ENCODE data around the gene HCLS1. TPM values are rescaled to one million over a fixed set of nuclear protein-coding genes. Genes with fewer than 3 reads are reported as not detected.
"Not testable (repeated sequence)": the region's sequence is repeated elsewhere in the genome, so short reads cannot be mapped to it uniquely, and the experiment has no call there.

Gene HCLS1
- total RNA-seq, 4 donors from 2014 or later = 21.8 to 68.1 (median 28.9) TPM

DNA sequence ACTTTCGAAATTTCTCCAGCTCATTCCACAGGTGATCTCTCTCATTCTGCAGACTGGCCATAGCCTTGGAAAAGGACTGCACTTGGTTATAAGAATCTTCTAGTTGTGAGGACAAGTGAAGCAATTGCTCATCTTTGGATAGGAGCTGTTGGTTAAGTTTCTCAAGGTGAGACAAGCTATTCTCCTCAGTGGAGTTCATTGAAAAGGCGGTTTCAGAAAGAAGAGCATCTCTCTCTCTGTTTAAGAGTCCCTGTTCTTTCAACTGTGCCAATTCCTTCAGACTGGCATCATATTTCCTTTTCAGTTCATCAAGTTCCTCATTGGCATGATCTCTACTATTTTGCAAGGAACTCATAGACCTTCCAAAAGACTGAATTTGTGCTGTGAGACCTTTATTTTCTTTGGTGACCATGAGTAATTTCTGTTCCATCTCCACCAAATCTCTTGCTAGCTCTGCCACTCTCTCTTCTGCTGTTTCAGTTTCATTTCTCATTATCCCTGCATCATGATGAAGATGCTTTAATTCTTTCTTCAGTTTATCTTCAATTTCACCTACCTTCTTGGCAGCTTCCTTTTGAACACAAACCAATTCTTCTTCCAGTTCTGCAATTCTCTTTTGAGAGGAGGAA lies 30.2 kb upstream of the HCLS1 start:
- Histone ChIP-seq H3K9me3 (no peaks in the 10 kb centered on the region), H3K36me3 (peaks cover 0 to 81% of the 10 kb centered on the region in 2 donors), H3K27ac (peak overlapping the region in 1 of 4 donors; percentile 11), H3K27me3 (no peaks in the 10 kb centered on the region), H3K4me1 (peaks cover 0 to 6% (median 0%) of the 10 kb centered on the region in 3 donors), H3K4me3 (no peak overlapping the region)
- no peak for TF ChIP-seq EP300 (IDR thresholded peaks at IDR 0.05)
- TF ChIP-seq, protein P1, sequence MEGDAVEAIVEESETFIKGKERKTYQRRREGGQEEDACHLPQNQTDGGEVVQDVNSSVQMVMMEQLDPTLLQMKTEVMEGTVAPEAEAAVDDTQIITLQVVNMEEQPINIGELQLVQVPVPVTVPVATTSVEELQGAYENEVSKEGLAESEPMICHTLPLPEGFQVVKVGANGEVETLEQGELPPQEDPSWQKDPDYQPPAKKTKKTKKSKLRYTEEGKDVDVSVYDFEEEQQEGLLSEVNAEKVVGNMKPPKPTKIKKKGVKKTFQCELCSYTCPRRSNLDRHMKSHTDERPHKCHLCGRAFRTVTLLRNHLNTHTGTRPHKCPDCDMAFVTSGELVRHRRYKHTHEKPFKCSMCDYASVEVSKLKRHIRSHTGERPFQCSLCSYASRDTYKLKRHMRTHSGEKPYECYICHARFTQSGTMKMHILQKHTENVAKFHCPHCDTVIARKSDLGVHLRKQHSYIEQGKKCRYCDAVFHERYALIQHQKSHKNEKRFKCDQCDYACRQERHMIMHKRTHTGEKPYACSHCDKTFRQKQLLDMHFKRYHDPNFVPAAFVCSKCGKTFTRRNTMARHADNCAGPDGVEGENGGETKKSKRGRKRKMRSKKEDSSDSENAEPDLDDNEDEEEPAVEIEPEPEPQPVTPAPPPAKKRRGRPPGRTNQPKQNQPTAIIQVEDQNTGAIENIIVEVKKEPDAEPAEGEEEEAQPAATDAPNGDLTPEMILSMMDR (IDR thresholded peaks at IDR 0.05) = no peak
- no peak for TF ChIP-seq POLR2A (IDR thresholded peaks at IDR 0.05)
- no peak for TF ChIP-seq POLR2AphosphoS5 (IDR thresholded peaks at IDR 0.05)
- WGBS, 2 donors (ENCODE audit: low coverage in 1 of 2) = 78 to 88% methylated on average over 2 of the region's 2 CpGs
- ATAC-seq = no peak

DNA sequence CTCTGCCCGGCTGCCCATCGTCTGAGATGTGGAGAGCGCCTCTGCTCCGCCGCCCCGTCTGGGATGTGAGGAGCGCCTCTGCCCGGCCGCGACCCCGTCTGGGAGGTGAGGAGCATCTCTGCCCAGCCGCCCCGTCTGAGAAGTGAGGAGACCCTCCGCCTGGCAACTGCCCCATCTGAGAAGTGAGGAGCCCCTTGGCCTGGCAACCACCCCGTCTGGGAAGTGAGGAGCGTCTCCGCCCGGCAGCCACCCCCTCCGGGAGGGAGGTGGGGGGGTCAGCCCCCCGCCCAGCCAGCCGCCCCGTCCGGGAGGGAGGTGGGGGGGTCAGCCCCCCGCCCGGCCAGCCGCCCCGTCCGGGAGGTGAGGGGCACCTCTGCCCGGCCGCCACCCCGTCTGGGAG lies 28.0 kb upstream of the HCLS1 start:
- not testable (repeated sequence) for H3K27ac ChIP-seq, ATAC-seq, H3K4me3 ChIP-seq, H3K4me1 ChIP-seq, H3K27me3 ChIP-seq
- Histone ChIP-seq H3K9me3 (peaks cover 0 to 16% (median 0%) of the 10 kb centered on the region in 3 donors), H3K36me3 (peaks cover 0 to 93% of the 10 kb centered on the region in 2 donors)
- WGBS, 2 donors (ENCODE audit: low coverage in 1 of 2) = no CpG with 5 or more reads among the region's 31 CpGs

DNA sequence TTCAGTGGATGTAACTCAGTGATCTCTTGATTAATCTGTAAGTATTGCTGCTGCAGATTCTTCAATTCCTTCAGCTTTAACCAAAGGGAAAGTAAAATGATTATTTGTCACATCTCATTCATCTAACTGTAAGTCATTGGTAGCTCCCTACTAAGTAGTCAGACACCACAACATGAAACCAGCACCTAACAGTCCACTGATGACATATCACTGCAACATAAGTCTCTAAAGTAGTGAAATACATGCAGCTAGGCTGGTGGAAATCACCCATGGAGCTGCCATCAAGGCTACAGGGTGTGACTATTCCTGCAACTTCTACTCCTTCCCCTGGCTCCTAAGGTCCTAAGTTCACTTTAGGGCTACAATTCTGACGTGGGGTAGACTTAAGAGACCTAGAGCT lies 21.1 kb upstream of the HCLS1 start:
- no peak for ATAC-seq
- Histone ChIP-seq H3K4me1 (peaks cover 0 to 15% (median 0%) of the 10 kb centered on the region in 3 donors), H3K27ac (no peak overlapping the region), H3K9me3 (peaks cover 0 to 16% (median 0%) of the 10 kb centered on the region in 3 donors), H3K36me3 (peaks cover 3 to 83% of the 10 kb centered on the region in 2 donors), H3K4me3 (no peak overlapping the region), H3K27me3 (no peaks in the 10 kb centered on the region)
- no CpG with 5 or more reads among the region's 1 CpG for WGBS, 2 donors (ENCODE audit: low coverage in 1 of 2)
- no peak for TF ChIP-seq POLR2A (IDR thresholded peaks at IDR 0.05)
- TF ChIP-seq, protein P1 (IDR thresholded peaks at IDR 0.05) = no peak
- no peak for TF ChIP-seq POLR2AphosphoS5 (IDR thresholded peaks at IDR 0.05)
- no peak for TF ChIP-seq EP300 (IDR thresholded peaks at IDR 0.05)

DNA sequence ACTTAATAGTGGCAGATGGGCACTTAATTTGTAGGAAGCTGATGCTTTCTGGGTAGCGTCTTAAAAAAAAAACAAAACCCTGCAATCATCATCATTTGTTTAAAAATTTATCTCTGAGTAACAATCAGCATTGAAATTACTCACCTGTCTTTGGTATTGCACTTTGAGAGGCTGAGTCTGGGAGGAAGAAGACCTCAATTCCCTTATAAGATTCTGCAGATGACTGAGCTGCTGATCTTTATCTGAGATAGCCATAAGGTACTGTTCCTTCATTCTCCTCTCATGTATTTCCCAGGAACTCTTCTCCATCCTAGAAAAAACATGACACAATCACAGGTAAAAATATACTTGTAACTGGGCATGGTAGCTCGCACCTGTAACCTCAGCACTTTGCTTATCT lies 16.4 kb upstream of the HCLS1 start:
- 95 to 100% methylated on average over 1 to 2 of the region's 2 CpGs for WGBS, 2 donors (ENCODE audit: low coverage in 1 of 2)
- peaks cover 10 to 87% of the 10 kb centered on the region in 2 donors for H3K36me3 ChIP-seq
- TF ChIP-seq, protein P1 (IDR thresholded peaks at IDR 0.05) = no peak
- TF ChIP-seq POLR2A (IDR thresholded peaks at IDR 0.05) (no peak), POLR2AphosphoS5 (IDR thresholded peaks at IDR 0.05) (no peak), EP300 (IDR thresholded peaks at IDR 0.05) (no peak)
- no peak for ATAC-seq
- H3K27me3 ChIP-seq = no peaks in the 10 kb centered on the region
- no peak overlapping the region for H3K4me3 ChIP-seq
- H3K27ac ChIP-seq = no peak overlapping the region
- H3K4me1 ChIP-seq = peaks cover 0 to 15% (median 0%) of the 10 kb centered on the region in 3 donors
- no peaks in the 10 kb centered on the region for H3K9me3 ChIP-seq

DNA sequence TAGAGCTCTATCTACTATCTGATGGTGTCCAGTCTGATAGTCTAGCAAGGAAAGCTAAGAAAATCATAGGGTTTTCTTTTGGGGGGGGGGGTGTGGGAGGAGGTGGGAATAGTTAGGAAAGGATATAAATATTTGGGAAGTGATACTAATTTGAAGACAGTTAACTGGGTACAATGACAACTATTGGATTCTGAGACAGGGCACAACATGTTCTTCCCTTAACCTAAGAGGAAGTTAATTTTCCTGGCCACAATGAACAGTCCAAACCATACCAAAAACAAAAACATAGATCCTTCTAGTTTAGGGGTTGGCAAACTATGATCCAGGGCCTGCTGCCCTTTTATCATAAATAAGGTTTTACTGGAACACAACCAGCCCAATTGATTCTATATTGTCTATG lies 10.0 kb upstream of the HCLS1 start:
- TF ChIP-seq POLR2AphosphoS5 (IDR thresholded peaks at IDR 0.05) = no peak
- TF ChIP-seq, protein P1 (IDR thresholded peaks at IDR 0.05) = no peak
- TF ChIP-seq EP300 (IDR thresholded peaks at IDR 0.05) = no peak
- TF ChIP-seq POLR2A (IDR thresholded peaks at IDR 0.05) = no peak
- ATAC-seq = no peak
- H3K36me3 ChIP-seq = peaks cover 11 to 97% of the 10 kb centered on the region in 2 donors
- peaks cover 0 to 4% (median 0%) of the 10 kb centered on the region in 3 donors for H3K4me1 ChIP-seq
- no peaks in the 10 kb centered on the region for H3K27me3 ChIP-seq
- H3K27ac ChIP-seq = no peak overlapping the region
- no peaks in the 10 kb centered on the region for H3K9me3 ChIP-seq
- no peak overlapping the region for H3K4me3 ChIP-seq

Data from gastroesophageal sphincter (tissue), 4 donors.